Measurements from ENCODE around the gene LCMT1. TPM values are rescaled to one million over a fixed set of nuclear protein-coding genes. Genes with fewer than 3 reads are reported as not detected.

LCMT1 gene
- total RNA-seq, 4 donors from 2014 or later = 10.8 to 24.5 (median 18.0) TPM

GRCh38 chr16:25134166-25134700, 22.7 kb downstream of the LCMT1 start:
- Histone ChIP-seq H3K4me3 (no peak overlapping the region), H3K27me3 (no peaks in the 10 kb centered on the region), H3K4me1 (no peaks in the 10 kb centered on the region), H3K9me3 (no peaks in the 10 kb centered on the region), H3K27ac (replicated peaks in 1 of 4) (no peak overlapping the region), H3K36me3 (peaks cover 37 to 97% (median 80%) of the 10 kb centered on the region in 4 donors)
- DNase-seq (ENCODE audit: extremely low spot score) = no peak
- WGBS = 79% methylated on average over 4 of the region's 4 CpGs
- intact Hi-C loops (cut with DNase I) = no loop called here
- TF ChIP-seq EP300 (IDR thresholded peaks at IDR 0.05) = no peak
- no peak for TF ChIP-seq POLR2A (IDR thresholded peaks at IDR 0.05; ENCODE audit: low read depth)
- TF ChIP-seq POLR2AphosphoS5 (IDR thresholded peaks at IDR 0.05) = no peak
- TF ChIP-seq, protein P1, sequence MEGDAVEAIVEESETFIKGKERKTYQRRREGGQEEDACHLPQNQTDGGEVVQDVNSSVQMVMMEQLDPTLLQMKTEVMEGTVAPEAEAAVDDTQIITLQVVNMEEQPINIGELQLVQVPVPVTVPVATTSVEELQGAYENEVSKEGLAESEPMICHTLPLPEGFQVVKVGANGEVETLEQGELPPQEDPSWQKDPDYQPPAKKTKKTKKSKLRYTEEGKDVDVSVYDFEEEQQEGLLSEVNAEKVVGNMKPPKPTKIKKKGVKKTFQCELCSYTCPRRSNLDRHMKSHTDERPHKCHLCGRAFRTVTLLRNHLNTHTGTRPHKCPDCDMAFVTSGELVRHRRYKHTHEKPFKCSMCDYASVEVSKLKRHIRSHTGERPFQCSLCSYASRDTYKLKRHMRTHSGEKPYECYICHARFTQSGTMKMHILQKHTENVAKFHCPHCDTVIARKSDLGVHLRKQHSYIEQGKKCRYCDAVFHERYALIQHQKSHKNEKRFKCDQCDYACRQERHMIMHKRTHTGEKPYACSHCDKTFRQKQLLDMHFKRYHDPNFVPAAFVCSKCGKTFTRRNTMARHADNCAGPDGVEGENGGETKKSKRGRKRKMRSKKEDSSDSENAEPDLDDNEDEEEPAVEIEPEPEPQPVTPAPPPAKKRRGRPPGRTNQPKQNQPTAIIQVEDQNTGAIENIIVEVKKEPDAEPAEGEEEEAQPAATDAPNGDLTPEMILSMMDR (IDR thresholded peaks at IDR 0.05) = no peak

DNA sequence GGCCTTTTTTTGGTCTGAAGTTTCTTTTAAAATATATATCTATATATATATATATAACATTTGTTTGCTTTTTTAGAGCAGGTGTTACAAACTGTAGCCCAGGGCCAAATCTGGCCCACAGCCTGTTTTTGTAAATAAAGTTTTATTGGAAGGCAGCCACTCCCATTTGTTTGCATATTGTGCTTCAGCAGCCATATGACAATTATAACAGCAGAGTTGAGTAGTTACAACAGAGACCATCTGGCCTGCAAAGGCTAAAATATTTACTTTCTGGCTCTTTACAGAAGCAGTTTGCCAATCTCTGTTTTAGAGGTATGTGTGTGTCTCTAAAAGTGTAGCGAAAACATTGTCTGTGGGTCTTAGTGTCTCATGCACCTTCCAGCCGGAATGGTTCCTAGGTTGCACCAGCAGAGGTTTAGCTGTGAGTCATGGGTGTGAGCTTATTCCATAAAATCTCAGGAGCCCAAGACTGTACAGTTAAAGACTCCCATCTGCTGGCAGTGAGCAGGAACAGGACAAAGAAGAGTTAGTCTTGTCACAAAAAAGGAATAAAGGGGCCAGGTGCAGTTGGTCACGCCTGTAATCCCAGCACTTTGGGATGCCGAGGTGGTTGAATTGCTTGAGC, 23.8 kb downstream of the LCMT1 start:
- peaks cover 49 to 97% (median 82%) of the 10 kb centered on the region in 4 donors for H3K36me3 ChIP-seq
- intact Hi-C loops (cut with DNase I) = no loop called here
- H3K4me1 ChIP-seq = no peaks in the 10 kb centered on the region
- TF ChIP-seq, protein P1 (IDR thresholded peaks at IDR 0.05) = no peak
- TF ChIP-seq POLR2AphosphoS5 (IDR thresholded peaks at IDR 0.05) (no peak), POLR2A (IDR thresholded peaks at IDR 0.05; ENCODE audit: low read depth) (no peak), EP300 (IDR thresholded peaks at IDR 0.05) (no peak)
- WGBS = 100% methylated on average over 3 of the region's 4 CpGs
- no peak for DNase-seq (ENCODE audit: extremely low spot score)
- H3K4me3 ChIP-seq = no peak overlapping the region
- H3K27me3 ChIP-seq = no peaks in the 10 kb centered on the region
- no peaks in the 10 kb centered on the region for H3K9me3 ChIP-seq
- H3K27ac ChIP-seq (replicated peaks in 1 of 4) = no peak overlapping the region

- no peak for DNase-seq (ENCODE audit: extremely low spot score)
- Histone ChIP-seq H3K4me1 (peaks cover 0 to 15% (median 7%) of the 10 kb centered on the region in 4 donors), H3K36me3 (peaks cover 47 to 99% (median 93%) of the 10 kb centered on the region in 4 donors), H3K27me3 (no peaks in the 10 kb centered on the region), H3K9me3 (no peaks in the 10 kb centered on the region), H3K27ac (replicated peaks in 1 of 4) (no peak overlapping the region), H3K4me3 (no peak overlapping the region)
- 90% methylated on average over 6 of the region's 6 CpGs for WGBS
- intact Hi-C loops (cut with DNase I) = no loop called here
- TF ChIP-seq, protein P1 (IDR thresholded peaks at IDR 0.05) = no peak
- TF ChIP-seq POLR2AphosphoS5 (IDR thresholded peaks at IDR 0.05) = no peak
- no peak for TF ChIP-seq EP300 (IDR thresholded peaks at IDR 0.05)
- no peak for TF ChIP-seq POLR2A (IDR thresholded peaks at IDR 0.05; ENCODE audit: low read depth)
These were observed 26.6 kb downstream of the LCMT1 start for GRCh38 chr16:25138130-25138529.

- no peaks in the 10 kb centered on the region for H3K27me3 ChIP-seq
- WGBS = 85% methylated on average over 6 of the region's 6 CpGs
These were observed 28.9 kb downstream of the LCMT1 start for GRCh38 chr16:25140459-25140858.

More at GRCh38 chr16:25140459-25140858, 28.9 kb downstream of the LCMT1 start:
- Histone ChIP-seq H3K36me3 (peaks cover 41 to 99% (median 80%) of the 10 kb centered on the region in 4 donors), H3K9me3 (no peaks in the 10 kb centered on the region), H3K4me3 (no peak overlapping the region), H3K27ac (replicated peaks in 1 of 4) (no peak overlapping the region), H3K4me1 (peaks cover 0 to 15% (median 7%) of the 10 kb centered on the region in 4 donors)
- TF ChIP-seq, protein P1 (IDR thresholded peaks at IDR 0.05) = no peak
- TF ChIP-seq POLR2AphosphoS5 (IDR thresholded peaks at IDR 0.05) = no peak
- TF ChIP-seq EP300 (IDR thresholded peaks at IDR 0.05) = no peak
- TF ChIP-seq POLR2A (IDR thresholded peaks at IDR 0.05; ENCODE audit: low read depth) = no peak
- intact Hi-C loops (cut with DNase I) = no loop called here
- DNase-seq (ENCODE audit: extremely low spot score) = no peak

Measured in esophagus muscularis mucosa (tissue), 4 donors.